LNCaP clone FGC (cell line): ENCODE measurements around the gene ARSG.

Source experiments
- DNase-seq: peaks from one replicate; pipeline ENCODE4 v3.0.0-alpha.2; 2011; ENCODE audit warnings: low read depth
- H3K4me3 ChIP-seq: 2 replicates; pipeline ENCODE4 v1.5.1; 2011; ENCODE audit warnings: mild to moderate bottlenecking, low read depth, low read length, control low read depth
- TF ChIP-seq, protein P1 (sequence below): IDR thresholded peaks from 2 replicates; pipeline ENCODE4 v1.5.1; 2012; ENCODE audit warnings: mild to moderate bottlenecking; ENCODE audit not compliant: control insufficient read depth, insufficient read depth; ENCODE audit errors: extremely low read depth

ARSG gene

DNA sequence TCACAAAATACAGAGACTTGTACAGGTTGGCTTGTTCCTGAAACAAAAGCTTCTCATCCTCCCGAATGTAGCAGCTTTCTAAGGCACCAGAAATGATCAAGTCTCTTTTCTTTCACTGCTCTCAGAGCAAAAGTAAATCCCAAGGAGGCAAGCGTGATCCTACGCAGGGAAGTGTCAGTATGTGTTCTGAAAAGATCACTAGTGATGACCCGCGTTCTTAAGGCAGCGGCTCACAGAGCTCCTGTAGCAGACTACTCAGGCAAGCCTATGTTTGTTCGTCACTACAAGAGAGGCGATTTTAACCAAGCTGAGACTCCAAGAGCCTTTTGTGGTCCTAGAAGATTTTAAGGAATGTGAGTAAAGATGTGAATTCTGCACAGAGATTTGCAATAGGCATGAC lies 131.5 kb downstream of the ARSG start:
- no peak for DNase-seq
- no peak overlapping the region for H3K4me3 ChIP-seq
- TF ChIP-seq, protein P1, sequence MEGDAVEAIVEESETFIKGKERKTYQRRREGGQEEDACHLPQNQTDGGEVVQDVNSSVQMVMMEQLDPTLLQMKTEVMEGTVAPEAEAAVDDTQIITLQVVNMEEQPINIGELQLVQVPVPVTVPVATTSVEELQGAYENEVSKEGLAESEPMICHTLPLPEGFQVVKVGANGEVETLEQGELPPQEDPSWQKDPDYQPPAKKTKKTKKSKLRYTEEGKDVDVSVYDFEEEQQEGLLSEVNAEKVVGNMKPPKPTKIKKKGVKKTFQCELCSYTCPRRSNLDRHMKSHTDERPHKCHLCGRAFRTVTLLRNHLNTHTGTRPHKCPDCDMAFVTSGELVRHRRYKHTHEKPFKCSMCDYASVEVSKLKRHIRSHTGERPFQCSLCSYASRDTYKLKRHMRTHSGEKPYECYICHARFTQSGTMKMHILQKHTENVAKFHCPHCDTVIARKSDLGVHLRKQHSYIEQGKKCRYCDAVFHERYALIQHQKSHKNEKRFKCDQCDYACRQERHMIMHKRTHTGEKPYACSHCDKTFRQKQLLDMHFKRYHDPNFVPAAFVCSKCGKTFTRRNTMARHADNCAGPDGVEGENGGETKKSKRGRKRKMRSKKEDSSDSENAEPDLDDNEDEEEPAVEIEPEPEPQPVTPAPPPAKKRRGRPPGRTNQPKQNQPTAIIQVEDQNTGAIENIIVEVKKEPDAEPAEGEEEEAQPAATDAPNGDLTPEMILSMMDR = no peak

DNA sequence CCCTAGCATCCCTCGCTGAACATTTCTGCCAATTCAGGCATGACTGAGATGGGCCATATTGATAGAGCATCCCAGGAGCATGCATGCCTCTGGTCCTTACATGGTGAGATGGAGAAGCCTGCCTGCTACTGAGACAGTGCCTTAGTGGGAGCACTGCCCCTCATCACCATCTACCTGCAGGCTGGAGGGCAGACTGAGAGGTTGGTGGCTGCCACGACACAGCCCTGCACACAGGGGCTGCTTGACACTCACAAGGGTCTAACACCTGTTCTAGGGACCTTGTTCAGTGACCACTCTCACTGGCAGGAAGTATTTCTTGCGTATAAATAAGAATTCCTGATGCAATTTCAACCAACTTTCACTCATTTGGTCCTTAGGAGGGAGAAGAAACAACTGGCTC lies 132.0 kb downstream of the ARSG start:
- no peak for DNase-seq
- no peak overlapping the region for H3K4me3 ChIP-seq
- TF ChIP-seq, protein P1 = no peak

DNA sequence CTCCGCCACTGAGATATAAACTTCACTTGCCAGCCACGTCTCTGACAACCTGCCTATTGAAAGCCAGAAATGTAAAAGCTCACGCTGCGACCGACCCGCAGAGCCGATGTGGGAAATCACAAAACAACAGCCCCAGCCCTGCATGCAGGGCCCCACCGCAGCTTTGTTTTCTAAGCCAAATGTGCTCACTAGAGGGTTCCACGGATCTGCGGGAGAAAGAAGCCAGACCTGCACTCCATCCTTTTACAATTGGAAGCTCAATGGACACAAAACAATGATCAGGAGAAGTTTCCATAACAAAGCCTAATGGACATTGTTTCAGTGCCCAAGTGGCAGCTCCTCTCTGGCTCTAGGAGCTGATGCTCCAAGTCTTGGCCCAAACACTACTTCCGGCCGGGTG lies 132.9 kb downstream of the ARSG start:
- TF ChIP-seq, protein P1 = no peak
- DNase-seq = no peak
- no peak overlapping the region for H3K4me3 ChIP-seq

DNA sequence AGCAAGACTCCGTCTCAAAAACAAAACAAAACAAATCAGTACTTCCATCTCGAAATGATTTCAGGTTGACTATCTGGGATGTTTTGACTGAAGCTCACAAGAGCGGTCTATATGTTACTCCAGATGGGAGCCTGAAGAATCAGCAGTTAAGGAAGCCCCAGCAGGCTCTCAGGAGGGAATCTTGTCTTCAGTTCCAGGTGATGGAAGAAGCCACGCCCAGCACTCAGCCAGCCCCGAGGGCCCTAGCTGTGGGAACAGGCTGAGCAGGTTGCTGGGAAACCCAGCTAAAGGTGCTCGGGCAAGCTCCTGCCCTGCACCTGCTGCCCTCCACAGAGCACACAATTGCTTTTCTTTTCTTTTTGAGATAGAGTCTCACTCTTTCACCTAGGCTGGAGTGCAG lies 133.6 kb downstream of the ARSG start:
- no peak overlapping the region for H3K4me3 ChIP-seq
- TF ChIP-seq, protein P1 = no peak
- DNase-seq = no peak

DNA sequence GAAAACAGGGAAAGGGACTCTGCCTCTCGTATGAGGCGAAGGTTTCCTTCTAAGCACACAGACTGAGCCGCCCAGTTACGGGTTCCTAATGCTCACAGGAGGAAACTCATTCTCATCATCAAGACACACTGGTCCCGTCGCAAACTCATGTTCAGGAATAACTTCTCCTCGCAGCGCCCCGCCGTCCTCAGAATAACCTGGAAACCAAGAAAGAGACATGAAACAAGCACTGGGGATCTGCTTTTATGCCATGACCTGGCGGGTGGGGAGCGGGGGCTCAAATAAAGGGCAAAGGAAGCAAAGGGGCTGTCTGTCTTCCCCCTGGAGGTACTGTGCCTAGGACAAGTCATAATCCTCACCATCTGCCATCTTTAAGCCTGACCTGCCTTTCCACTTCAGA lies 134.7 kb downstream of the ARSG start:
- no peak overlapping the region for H3K4me3 ChIP-seq
- TF ChIP-seq, protein P1 = no peak
- no peak for DNase-seq

DNA sequence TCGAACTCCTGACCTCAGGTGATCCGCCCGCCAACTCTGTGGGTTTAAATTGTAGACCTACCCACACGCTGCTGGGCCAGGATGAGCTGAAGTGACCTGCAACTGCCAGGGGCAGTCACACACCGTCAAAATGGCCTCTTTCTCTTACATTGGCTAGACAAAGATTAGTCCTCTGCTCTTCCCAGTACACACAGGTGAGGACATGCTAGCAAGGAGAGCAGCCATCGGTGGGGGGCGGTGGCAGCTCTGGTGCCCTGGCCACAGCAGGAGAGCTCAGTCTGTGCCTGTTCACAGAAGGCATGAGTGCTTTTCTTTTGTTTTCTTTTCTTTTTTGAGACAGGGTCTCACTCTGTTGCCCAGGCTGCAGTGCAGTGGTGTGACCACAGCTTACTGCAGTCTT lies 136.3 kb downstream of the ARSG start:
- no peak for DNase-seq
- TF ChIP-seq, protein P1 = no peak
- no peak overlapping the region for H3K4me3 ChIP-seq

DNA sequence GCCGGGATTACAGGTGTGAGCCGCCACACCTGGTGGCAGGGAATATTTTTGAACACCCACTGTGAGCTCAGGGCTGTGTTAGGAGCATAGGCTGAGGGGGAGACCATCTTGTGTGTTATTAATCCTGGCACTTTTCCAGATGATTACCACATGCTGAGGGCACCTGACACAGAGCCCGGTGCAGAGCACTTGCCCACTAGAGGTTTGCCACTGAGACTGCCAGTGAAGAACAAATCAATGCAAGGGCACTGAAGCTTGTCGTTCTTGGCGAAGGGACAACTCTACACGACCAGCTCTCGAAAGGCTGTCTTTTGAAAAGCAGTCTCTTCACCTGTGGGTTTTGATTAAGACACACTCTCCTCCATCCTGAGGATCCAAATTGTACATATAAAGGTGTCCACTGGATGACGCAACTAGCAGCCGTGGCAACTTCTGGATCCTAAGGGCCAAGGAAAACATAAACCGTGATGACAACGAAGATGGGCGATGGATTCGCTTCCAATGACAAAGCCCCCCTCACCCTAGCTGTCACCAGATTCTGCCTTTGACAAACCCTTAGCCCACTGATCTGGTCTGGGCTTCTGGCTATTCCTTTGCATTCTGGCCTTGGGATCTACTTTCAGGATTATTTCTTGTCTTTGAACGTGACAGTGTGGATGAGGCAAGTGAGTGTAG lies 137.3 kb downstream of the ARSG start:
- DNase-seq = no peak
- TF ChIP-seq, protein P1 = no peak
- H3K4me3 ChIP-seq = no peak overlapping the region
